ENCODE results near the gene RANBP3.

Gene RANBP3

DNA sequence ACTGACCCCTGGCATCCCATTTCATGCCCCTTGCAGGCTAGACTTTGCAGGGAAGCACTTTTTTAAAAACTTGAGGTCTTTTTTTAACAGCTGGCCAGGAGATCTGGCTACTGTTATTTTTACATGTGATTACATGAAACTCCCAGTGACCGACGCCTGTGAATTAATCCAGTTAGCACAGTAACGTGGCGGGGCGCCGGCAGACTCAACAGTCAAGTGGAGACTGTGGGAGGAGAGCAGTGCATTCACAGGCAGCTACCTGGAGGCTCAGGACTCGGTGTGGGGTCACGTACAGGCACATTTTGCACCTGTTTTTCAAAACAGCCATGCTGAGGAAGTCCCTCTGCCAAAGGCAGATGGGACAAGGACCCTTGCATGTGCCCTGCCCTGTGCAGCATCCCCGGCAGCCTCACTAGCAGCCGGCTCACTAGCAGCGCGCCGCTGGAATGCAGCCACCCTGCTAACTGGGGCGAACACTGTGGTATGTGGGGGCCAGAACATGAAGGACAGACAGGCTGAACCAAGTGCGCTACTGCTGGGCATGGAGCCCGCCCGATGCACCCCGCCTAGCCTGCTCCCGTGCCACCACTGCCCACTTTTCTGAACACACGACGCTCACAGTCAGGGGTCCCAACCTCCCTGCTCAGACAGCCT lies 45.2 kb downstream of the RANBP3 start:
- no peak overlapping the region for H3K4me3 ChIP-seq (ENCODE audit: low read depth, low read length)
- H3K36me3 ChIP-seq (ENCODE audit: control insufficient read depth, insufficient read depth, low read length): peaks cover 87% of the 10 kb centered on the region
- no peaks in the 10 kb centered on the region for H3K9me3 ChIP-seq (ENCODE audit: control insufficient read depth, insufficient read depth, low read depth, low read length)
- no peaks in the 10 kb centered on the region for H3K27me3 ChIP-seq (ENCODE audit: control insufficient read depth, insufficient read depth, low read length)
- no peak overlapping the region for H3K27ac ChIP-seq (ENCODE audit: low read depth, low read length)
- no peak overlapping the region for H3K9ac ChIP-seq (ENCODE audit: low read length)
- no peaks in the 10 kb centered on the region for H3K4me1 ChIP-seq (ENCODE audit: control insufficient read depth, insufficient read depth, low read length)

DNA sequence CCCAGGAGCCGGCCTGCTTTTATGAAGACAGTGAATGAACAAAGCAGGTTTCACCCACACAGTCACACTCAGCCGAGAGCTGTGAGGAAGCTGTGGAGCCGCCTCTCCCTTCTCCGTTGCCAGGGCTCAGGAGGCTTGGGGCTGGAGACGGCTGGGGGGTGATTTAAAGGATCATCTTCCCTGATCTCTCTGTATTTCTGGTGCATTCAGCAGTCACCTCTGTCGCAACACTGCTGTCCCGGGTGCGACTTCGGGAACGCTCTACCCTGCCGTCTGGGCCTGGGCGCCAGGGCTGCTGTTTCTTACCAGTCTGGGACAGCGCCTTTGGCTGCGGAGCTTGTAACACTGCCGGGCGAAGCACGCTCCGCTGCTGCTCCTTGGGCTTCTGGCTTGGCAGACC lies 45.8 kb downstream of the RANBP3 start:
- Histone ChIP-seq H3K27ac (ENCODE audit: low read depth, low read length) (no peak overlapping the region), H3K4me3 (ENCODE audit: low read depth, low read length) (no peak overlapping the region), H3K36me3 (ENCODE audit: control insufficient read depth, insufficient read depth, low read length) (peaks cover 87% of the 10 kb centered on the region), H3K9ac (ENCODE audit: low read length) (no peak overlapping the region), H3K4me1 (ENCODE audit: control insufficient read depth, insufficient read depth, low read length) (no peaks in the 10 kb centered on the region), H3K27me3 (ENCODE audit: control insufficient read depth, insufficient read depth, low read length) (no peaks in the 10 kb centered on the region), H3K9me3 (ENCODE audit: control insufficient read depth, insufficient read depth, low read depth, low read length) (no peaks in the 10 kb centered on the region)

DNA sequence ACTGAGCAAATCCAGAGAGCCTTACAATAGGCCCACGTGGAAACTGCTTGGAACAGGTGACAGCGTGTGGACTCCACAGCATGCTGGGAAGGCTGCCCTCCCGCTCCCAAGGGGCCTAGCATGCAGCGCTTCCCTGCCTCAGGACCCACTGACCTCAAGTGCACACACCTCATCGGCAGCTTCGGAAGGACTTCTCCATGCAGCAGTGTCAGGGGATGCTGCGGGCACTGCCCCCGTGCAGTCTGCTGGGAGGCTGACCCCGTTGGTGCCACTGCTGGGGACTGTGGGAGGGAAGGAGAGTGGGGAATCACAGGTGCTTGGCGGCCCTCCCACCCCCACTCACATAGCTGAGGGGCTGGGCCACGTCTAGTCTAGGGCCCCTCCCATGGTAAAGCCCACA lies 46.7 kb downstream of the RANBP3 start:
- Histone ChIP-seq H3K9ac (ENCODE audit: low read length) (no peak overlapping the region), H3K9me3 (ENCODE audit: control insufficient read depth, insufficient read depth, low read depth, low read length) (no peaks in the 10 kb centered on the region), H3K4me1 (ENCODE audit: control insufficient read depth, insufficient read depth, low read length) (no peaks in the 10 kb centered on the region), H3K36me3 (ENCODE audit: control insufficient read depth, insufficient read depth, low read length) (peaks cover 89% of the 10 kb centered on the region), H3K27ac (ENCODE audit: low read depth, low read length) (no peak overlapping the region), H3K4me3 (ENCODE audit: low read depth, low read length) (no peak overlapping the region), H3K27me3 (ENCODE audit: control insufficient read depth, insufficient read depth, low read length) (no peaks in the 10 kb centered on the region)

DNA sequence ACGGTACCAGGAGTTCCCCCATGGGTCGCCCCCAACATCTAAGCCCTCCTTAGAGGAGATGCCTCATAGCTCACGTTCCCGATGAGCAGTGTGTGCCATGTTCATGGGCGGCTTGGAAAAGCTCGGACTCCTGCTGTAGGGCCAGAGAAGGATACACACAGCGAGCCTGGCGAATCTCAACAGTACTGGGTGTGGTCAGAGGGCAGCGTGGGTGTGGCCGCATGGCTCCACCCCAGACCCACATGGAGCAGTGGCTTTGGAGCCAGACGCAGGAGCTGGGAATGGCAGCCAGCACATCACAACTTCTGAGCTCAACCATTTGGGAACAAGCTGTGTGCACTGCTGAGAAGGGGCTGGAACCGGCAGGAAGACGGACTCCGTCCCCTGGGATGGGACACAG lies 48.3 kb downstream of the RANBP3 start:
- no peak overlapping the region for H3K4me3 ChIP-seq (ENCODE audit: low read depth, low read length)
- no peaks in the 10 kb centered on the region for H3K9me3 ChIP-seq (ENCODE audit: control insufficient read depth, insufficient read depth, low read depth, low read length)
- H3K4me1 ChIP-seq (ENCODE audit: control insufficient read depth, insufficient read depth, low read length): no peaks in the 10 kb centered on the region
- H3K9ac ChIP-seq (ENCODE audit: low read length): no peak overlapping the region
- peaks cover 92% of the 10 kb centered on the region for H3K36me3 ChIP-seq (ENCODE audit: control insufficient read depth, insufficient read depth, low read length)
- no peak overlapping the region for H3K27ac ChIP-seq (ENCODE audit: low read depth, low read length)
- H3K27me3 ChIP-seq (ENCODE audit: control insufficient read depth, insufficient read depth, low read length): no peaks in the 10 kb centered on the region

DNA sequence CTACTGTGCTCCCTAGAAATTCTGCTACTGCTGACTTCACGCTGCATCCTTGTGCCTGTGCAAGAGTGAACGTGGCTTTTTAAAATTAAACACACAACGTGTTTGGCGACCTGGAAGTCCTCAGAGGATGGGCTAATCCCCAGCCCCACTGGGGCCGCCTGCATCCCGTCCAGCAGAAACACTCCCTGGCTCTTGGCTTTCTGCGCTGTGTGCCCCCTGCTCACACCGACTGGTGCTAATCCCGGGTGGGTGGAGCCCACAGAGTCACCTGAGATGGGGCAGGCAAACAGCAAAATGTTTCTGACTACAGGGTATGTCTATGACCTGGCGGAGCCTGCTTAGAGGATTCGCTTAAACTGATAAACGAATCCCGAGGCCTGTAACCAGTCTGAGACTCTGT lies 48.8 kb downstream of the RANBP3 start:
- no peaks in the 10 kb centered on the region for H3K27me3 ChIP-seq (ENCODE audit: control insufficient read depth, insufficient read depth, low read length)
- no peak overlapping the region for H3K4me3 ChIP-seq (ENCODE audit: low read depth, low read length)
- no peak overlapping the region for H3K27ac ChIP-seq (ENCODE audit: low read depth, low read length)
- no peaks in the 10 kb centered on the region for H3K9me3 ChIP-seq (ENCODE audit: control insufficient read depth, insufficient read depth, low read depth, low read length)
- no peaks in the 10 kb centered on the region for H3K4me1 ChIP-seq (ENCODE audit: control insufficient read depth, insufficient read depth, low read length)
- H3K9ac ChIP-seq (ENCODE audit: low read length): no peak overlapping the region
- peaks cover 97% of the 10 kb centered on the region for H3K36me3 ChIP-seq (ENCODE audit: control insufficient read depth, insufficient read depth, low read length)

DNA sequence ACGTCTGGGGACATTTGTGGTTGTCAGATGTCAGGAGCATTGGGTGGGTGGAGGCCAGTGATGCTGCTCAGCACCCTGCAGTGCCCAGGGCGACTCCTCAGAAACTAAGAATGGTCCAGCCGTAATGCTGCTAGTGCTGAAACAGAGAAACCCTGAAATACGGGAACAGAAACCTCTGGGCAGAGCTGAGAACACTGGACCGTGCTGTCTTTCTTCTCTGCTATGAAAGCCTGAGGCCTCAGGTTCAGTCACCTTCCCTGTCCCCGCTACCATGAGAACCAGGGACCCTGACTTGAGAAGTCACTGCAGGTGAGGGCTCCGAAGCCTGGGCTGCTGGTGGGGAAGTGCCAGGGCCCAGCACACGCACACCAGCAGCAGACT lies 50.5 kb downstream of the RANBP3 start:
- no peaks in the 10 kb centered on the region for H3K27me3 ChIP-seq (ENCODE audit: control insufficient read depth, insufficient read depth, low read length)
- H3K4me3 ChIP-seq (ENCODE audit: low read depth, low read length): no peak overlapping the region
- H3K9me3 ChIP-seq (ENCODE audit: control insufficient read depth, insufficient read depth, low read depth, low read length): no peaks in the 10 kb centered on the region
- peaks cover 98% of the 10 kb centered on the region for H3K36me3 ChIP-seq (ENCODE audit: control insufficient read depth, insufficient read depth, low read length)
- no peak overlapping the region for H3K27ac ChIP-seq (ENCODE audit: low read depth, low read length)
- H3K9ac ChIP-seq (ENCODE audit: low read length): no peak overlapping the region
- no peaks in the 10 kb centered on the region for H3K4me1 ChIP-seq (ENCODE audit: control insufficient read depth, insufficient read depth, low read length)

DNA sequence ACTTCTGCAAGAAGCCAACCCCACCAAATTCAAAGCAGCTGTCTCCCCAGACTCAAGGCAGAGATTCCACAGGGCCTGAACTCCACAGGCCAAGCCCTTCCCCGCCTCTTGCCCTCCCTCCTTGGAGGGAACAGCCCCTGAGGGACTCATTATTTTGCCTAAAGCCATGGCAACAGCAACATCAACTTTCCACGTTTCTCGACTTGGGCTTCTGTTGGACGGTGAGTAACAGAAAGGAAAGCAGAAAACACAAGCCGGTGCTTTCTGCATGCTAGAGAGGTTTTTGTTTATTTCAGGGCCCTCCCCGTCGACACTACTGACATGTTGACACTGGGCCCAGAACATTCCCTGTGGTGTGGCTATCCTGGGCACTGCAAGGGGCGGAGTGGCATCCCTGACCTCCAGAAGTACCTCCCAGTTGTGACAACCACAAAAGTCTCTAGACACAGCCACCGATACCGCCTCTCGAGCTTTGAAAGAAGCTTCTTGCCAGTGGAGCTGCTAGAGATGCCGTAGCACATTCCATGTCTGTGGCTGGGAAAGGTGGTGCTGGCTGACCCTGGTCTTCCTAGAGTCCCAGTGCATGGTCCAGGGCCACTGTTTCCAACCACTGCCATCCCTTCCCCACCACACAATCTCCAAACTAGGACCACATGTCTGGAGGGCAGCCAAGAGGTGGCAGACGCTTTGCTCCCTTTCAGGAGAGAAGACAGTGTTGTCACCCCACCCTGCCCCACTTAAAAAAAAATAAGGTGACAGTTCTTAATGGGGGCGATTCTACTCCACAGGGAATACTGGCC lies 51.1 kb downstream of the RANBP3 start:
- H3K36me3 ChIP-seq (ENCODE audit: control insufficient read depth, insufficient read depth, low read length): peaks cover 98% of the 10 kb centered on the region
- no peak overlapping the region for H3K4me3 ChIP-seq (ENCODE audit: low read depth, low read length)
- H3K9me3 ChIP-seq (ENCODE audit: control insufficient read depth, insufficient read depth, low read depth, low read length): no peaks in the 10 kb centered on the region
- H3K9ac ChIP-seq (ENCODE audit: low read length): no peak overlapping the region
- no peak overlapping the region for H3K27ac ChIP-seq (ENCODE audit: low read depth, low read length)
- no peaks in the 10 kb centered on the region for H3K4me1 ChIP-seq (ENCODE audit: control insufficient read depth, insufficient read depth, low read length)
- H3K27me3 ChIP-seq (ENCODE audit: control insufficient read depth, insufficient read depth, low read length): no peaks in the 10 kb centered on the region

DNA sequence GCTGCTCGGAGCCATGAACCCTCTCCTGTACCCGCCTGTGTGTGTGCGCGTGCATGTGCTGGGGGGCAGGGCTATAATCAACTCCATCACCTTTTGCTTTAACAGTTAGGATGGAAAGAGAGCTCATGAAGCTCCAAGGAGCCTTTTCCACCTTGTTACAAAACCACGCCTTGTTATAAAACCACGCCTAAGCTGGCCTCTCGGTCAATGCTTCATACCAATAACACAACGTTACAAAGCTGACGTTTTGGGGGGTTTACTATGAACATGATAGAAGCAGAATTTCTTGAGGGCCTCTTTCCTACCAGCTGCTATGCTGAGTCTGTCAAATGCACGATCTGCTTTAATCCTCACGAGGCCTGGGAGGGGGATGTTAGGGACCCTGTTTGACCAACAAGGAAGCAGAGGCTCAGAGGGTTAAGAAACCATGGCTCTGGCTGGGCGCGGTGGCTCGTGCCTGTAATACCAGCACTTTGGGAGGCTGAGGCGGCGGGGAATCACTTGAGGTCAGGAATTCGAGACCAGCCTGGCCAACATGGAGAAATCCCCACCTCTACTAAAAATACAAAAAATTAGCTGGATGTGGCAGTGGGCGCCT lies 52.0 kb downstream of the RANBP3 start:
- Histone ChIP-seq H3K27me3 (ENCODE audit: control insufficient read depth, insufficient read depth, low read length) (no peaks in the 10 kb centered on the region), H3K4me3 (ENCODE audit: low read depth, low read length) (no peak overlapping the region), H3K9me3 (ENCODE audit: control insufficient read depth, insufficient read depth, low read depth, low read length) (no peaks in the 10 kb centered on the region), H3K9ac (ENCODE audit: low read length) (no peak overlapping the region), H3K4me1 (ENCODE audit: control insufficient read depth, insufficient read depth, low read length) (no peaks in the 10 kb centered on the region), H3K36me3 (ENCODE audit: control insufficient read depth, insufficient read depth, low read length) (peaks cover 99% of the 10 kb centered on the region), H3K27ac (ENCODE audit: low read depth, low read length) (no peak overlapping the region)

DNA sequence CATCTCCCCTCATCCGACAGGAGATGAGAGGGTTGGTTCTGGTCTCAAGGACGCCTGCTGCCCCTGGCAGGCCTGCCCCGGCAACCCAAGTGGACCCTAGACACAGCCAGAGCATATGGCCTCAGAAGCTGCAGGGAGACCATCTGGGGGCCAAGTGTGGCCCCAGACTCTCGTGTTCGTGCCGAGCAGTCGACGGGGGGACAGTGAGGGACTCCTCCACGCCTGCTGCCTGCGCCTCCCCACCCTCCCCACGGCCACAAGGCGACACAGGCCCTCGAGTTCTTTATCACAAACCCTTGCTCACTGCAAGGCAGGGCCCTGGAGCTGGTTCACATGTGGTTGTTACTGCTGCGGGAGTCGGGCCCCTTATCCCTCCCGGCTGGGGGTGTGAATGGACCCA lies 54.6 kb downstream of the RANBP3 start:
- Histone ChIP-seq H3K9ac (ENCODE audit: low read length) (no peak overlapping the region), H3K4me1 (ENCODE audit: control insufficient read depth, insufficient read depth, low read length) (no peaks in the 10 kb centered on the region), H3K36me3 (ENCODE audit: control insufficient read depth, insufficient read depth, low read length) (peaks cover 95% of the 10 kb centered on the region), H3K27ac (ENCODE audit: low read depth, low read length) (no peak overlapping the region), H3K27me3 (ENCODE audit: control insufficient read depth, insufficient read depth, low read length) (no peaks in the 10 kb centered on the region), H3K9me3 (ENCODE audit: control insufficient read depth, insufficient read depth, low read depth, low read length) (no peaks in the 10 kb centered on the region), H3K4me3 (ENCODE audit: low read depth, low read length) (no peak overlapping the region)

DNA sequence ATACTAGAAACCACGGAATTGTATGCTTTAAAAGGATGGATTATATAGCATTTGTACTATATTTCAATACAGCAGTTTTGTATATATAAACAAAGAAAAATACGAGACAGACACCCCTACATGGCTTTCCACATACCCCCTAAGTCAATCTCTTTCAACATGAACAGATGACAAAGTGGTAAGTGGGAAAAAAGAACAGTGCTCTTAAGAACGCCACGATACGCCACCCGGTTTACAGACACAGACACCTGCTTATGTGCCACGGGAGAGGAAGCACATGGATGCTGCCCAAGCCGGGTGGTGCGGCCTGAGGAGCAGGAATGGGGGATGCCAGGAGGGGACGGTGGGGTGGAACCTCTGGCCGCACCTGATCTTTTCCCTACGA lies 55.8 kb downstream of the RANBP3 start:
- Histone ChIP-seq H3K27ac (ENCODE audit: low read depth, low read length) (no peak overlapping the region), H3K36me3 (ENCODE audit: control insufficient read depth, insufficient read depth, low read length) (peaks cover 95% of the 10 kb centered on the region), H3K4me1 (ENCODE audit: control insufficient read depth, insufficient read depth, low read length) (no peaks in the 10 kb centered on the region), H3K27me3 (ENCODE audit: control insufficient read depth, insufficient read depth, low read length) (no peaks in the 10 kb centered on the region), H3K9ac (ENCODE audit: low read length) (no peak overlapping the region), H3K9me3 (ENCODE audit: control insufficient read depth, insufficient read depth, low read depth, low read length) (no peaks in the 10 kb centered on the region), H3K4me3 (ENCODE audit: low read depth, low read length) (no peak overlapping the region)

DNA sequence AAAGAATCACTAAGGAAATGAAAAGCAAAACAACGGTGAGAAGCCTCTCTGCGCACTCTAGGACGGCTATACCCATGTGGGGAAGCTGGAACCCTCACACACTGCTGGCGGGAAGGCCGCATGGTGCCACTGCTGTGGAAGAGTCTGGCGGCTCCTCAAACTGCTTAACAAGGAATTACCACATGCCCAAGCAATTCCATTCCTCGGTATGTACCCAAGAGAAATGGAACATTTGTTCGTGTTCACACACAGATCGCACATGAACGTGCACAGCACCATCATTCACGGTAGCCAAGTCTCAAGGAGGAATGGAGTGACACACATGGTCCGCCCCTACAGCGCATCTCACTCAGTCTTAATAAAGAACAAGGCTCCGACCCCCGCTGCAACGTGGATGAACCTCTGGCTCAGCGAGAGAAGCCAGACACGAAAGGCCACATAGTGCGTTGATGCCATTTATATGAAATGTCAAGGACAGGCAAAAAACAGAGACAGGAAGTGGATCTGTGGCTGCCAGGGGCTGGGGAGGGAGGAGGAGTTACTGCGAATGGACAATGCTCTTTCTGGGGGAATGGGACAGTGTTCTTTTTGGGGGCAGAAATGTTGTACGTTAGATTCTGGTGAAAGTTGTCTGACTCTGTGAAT lies 56.3 kb downstream of the RANBP3 start:
- Histone ChIP-seq H3K27me3 (ENCODE audit: control insufficient read depth, insufficient read depth, low read length) (no peaks in the 10 kb centered on the region), H3K27ac (ENCODE audit: low read depth, low read length) (no peak overlapping the region), H3K4me3 (ENCODE audit: low read depth, low read length) (no peak overlapping the region), H3K9me3 (ENCODE audit: control insufficient read depth, insufficient read depth, low read depth, low read length) (no peaks in the 10 kb centered on the region), H3K36me3 (ENCODE audit: control insufficient read depth, insufficient read depth, low read length) (peaks cover 95% of the 10 kb centered on the region), H3K9ac (ENCODE audit: low read length) (no peak overlapping the region), H3K4me1 (ENCODE audit: control insufficient read depth, insufficient read depth, low read length) (no peaks in the 10 kb centered on the region)
